ENCODE measurements around the gene TCF23.

DNA sequence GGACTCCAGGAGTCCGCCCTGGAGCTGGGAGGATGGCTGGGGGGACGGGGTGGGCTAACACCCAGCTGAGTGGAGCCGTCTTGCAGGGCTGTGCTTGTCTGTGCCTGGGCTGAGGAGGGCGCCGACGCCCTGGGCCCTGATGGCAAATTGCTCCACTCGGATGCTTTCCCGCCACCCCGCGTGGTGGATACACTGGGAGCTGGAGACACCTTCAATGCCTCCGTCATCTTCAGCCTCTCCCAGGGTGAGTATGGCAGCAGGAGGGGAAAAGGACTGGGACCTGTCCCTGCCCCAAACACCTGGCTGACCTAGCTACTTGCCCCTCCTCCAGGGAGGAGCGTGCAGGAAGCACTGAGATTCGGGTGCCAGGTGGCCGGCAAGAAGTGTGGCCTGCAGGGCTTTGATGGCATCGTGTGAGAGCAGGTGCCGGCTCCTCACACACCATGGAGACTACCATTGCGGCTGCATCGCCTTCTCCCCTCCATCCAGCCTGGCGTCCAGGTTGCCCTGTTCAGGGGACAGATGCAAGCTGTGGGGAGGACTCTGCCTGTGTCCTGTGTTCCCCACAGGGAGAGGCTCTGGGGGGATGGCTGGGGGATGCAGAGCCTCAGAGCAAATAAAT is 49.4 kb upstream of the TCF23 start:
- TF ChIP-seq POU2F2 (IDR thresholded peaks at IDR 0.05; ENCODE audit: low read depth, low read length) (no peak), TAF1 (IDR thresholded peaks at IDR 0.05; ENCODE audit: low read depth, low read length) (no peak), POLR2A (IDR thresholded peaks at IDR 0.05; ENCODE audit: low read depth, low read length) (no peak), SPI1 (IDR thresholded peaks at IDR 0.05; ENCODE audit: low read depth, low read length) (no peak)

All from GM12891 (cell line).